Measurements from ENCODE around the gene CARMIL1. TPM values are rescaled to one million over a fixed set of nuclear protein-coding genes. Genes with fewer than 3 reads are reported as not detected.

Gene CARMIL1
- total RNA-seq, 1 experiment from 2014 or later: 25.9 TPM

DNA sequence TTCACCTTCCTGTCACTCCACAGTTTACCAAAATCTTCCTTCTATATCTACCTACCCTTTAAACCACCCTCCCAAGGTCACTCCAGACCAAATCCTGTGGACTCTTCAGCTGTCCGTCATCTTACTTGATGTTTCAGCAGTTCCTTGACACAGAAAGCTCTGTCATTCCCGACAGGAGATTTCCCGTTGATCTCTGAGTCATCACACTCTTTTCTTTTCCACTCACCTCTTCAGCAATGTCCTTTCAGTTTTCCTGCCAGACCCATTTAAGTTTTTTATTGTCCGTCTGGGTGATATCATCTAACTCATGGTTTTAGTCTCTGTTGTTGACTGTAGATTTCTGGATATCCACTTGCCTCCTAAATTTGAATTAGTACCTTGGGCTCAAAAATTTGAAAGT, 302.9 kb downstream of the CARMIL1 start:
- POLR2A ChIA-PET: no interaction called here
- CTCF ChIA-PET: no interaction called here
- H3K27ac Mint-ChIP-seq (ENCODE audit: unreplicated experiment): no peak overlapping the region

GRCh38 chr6:25583099-25583498, 303.9 kb downstream of the CARMIL1 start:
- Histone ChIP-seq H3K4me3 (ENCODE audit: low read depth, low read length) (no peak overlapping the region), H3K9me3 (no peaks in the 10 kb centered on the region), H3K27me3 (replicated peaks; ENCODE audit: control insufficient read depth, insufficient read depth, low read length) (no peaks in the 10 kb centered on the region), H3K36me3 (ENCODE audit: control insufficient read depth, insufficient read depth, low read length) (peaks cover 1% of the 10 kb centered on the region; the same call in 1 of the 2 replicates), H3K4me1 (no peaks in the 10 kb centered on the region)
- ChIA-PET CTCF (interaction anchor here (1.0 kb wide), 1 partner anchor 14 kb away, joined by 3 read pairs; no protein-coding TSS in a partner anchor), POLR2A (no interaction called here)
- intact Hi-C loops (cut with micrococcal nuclease; ENCODE audit: unreplicated experiment): no loop called here
- Mint-ChIP-seq H3K27ac (ENCODE audit: unreplicated experiment) (no peak overlapping the region), H3K9me3 (ENCODE audit: unreplicated experiment) (no peaks in the 10 kb centered on the region), H3K4me3 (ENCODE audit: unreplicated experiment) (no peak overlapping the region), H3K27me3 (ENCODE audit: insufficient read depth, unreplicated experiment) (no peaks in the 10 kb centered on the region), H3K36me3 (ENCODE audit: insufficient read depth, unreplicated experiment) (no peaks in the 10 kb centered on the region), H3K4me1 (ENCODE audit: low read depth, unreplicated experiment) (peaks cover 11% of the 10 kb centered on the region)
- BruUV-seq (replicated peaks): no TSS peak
- DNase-seq: no peak
- TF ChIP-seq, protein P1, sequence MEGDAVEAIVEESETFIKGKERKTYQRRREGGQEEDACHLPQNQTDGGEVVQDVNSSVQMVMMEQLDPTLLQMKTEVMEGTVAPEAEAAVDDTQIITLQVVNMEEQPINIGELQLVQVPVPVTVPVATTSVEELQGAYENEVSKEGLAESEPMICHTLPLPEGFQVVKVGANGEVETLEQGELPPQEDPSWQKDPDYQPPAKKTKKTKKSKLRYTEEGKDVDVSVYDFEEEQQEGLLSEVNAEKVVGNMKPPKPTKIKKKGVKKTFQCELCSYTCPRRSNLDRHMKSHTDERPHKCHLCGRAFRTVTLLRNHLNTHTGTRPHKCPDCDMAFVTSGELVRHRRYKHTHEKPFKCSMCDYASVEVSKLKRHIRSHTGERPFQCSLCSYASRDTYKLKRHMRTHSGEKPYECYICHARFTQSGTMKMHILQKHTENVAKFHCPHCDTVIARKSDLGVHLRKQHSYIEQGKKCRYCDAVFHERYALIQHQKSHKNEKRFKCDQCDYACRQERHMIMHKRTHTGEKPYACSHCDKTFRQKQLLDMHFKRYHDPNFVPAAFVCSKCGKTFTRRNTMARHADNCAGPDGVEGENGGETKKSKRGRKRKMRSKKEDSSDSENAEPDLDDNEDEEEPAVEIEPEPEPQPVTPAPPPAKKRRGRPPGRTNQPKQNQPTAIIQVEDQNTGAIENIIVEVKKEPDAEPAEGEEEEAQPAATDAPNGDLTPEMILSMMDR (IDR thresholded peaks at IDR 0.05; ENCODE audit: insufficient read depth in 1 of 2, low read depth in 1 of 2, low read length in 1 of 2, severe bottlenecking in 1 of 2, unreplicated experiment in 1 of 2): no peak

More for the DNA sequence above, 302.9 kb downstream of the CARMIL1 start:
- Histone ChIP-seq H3K27me3 (replicated peaks; ENCODE audit: control insufficient read depth, insufficient read depth, low read length) (no peaks in the 10 kb centered on the region), H3K9me3 (no peaks in the 10 kb centered on the region), H3K4me1 (no peaks in the 10 kb centered on the region), H3K36me3 (ENCODE audit: control insufficient read depth, insufficient read depth, low read length) (peaks cover 1% of the 10 kb centered on the region; the same call in 1 of the 2 replicates), H3K4me3 (ENCODE audit: low read depth, low read length) (no peak overlapping the region)
- Mint-ChIP-seq H3K4me3 (ENCODE audit: unreplicated experiment) (no peak overlapping the region), H3K4me1 (ENCODE audit: low read depth, unreplicated experiment) (peaks cover 11% of the 10 kb centered on the region), H3K27me3 (ENCODE audit: insufficient read depth, unreplicated experiment) (no peaks in the 10 kb centered on the region), H3K36me3 (ENCODE audit: insufficient read depth, unreplicated experiment) (no peaks in the 10 kb centered on the region), H3K9me3 (ENCODE audit: unreplicated experiment) (no peaks in the 10 kb centered on the region)
- TF ChIP-seq, protein P1 (IDR thresholded peaks at IDR 0.05; ENCODE audit: insufficient read depth in 1 of 2, low read depth in 1 of 2, low read length in 1 of 2, severe bottlenecking in 1 of 2, unreplicated experiment in 1 of 2): no peak
- BruUV-seq (replicated peaks): no TSS peak
- no peak for DNase-seq
- intact Hi-C loops (cut with micrococcal nuclease; ENCODE audit: unreplicated experiment): no loop called here

DNA sequence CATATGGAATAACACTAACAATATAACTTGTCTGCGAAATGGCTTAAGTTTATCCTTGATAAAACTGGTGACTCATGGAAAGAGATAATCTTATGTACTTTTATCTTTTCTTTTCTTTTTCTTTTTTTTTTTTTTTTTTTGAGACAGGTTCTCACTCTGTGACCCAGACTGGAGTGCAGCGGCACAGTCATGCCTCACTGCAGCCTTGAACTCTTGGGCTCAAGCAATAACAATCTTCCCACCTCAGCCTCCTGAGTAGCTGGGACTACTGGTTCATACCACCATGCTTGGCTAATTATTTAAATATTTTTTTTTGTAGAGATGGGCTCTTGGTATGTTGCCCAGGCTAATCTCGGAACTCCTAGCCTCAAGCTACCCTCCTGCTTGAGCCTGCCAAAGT, 304.7 kb downstream of the CARMIL1 start:
- ChIA-PET CTCF (no interaction called here), POLR2A (no interaction called here)
- no TSS peak for BruUV-seq (replicated peaks)
- intact Hi-C loops (cut with micrococcal nuclease; ENCODE audit: unreplicated experiment): no loop called here
- Histone ChIP-seq H3K9me3 (no peaks in the 10 kb centered on the region), H3K4me3 (ENCODE audit: low read depth, low read length) (no peak overlapping the region), H3K36me3 (ENCODE audit: control insufficient read depth, insufficient read depth, low read length) (peaks cover 1% of the 10 kb centered on the region; the same call in 1 of the 2 replicates), H3K27me3 (replicated peaks; ENCODE audit: control insufficient read depth, insufficient read depth, low read length) (no peaks in the 10 kb centered on the region), H3K4me1 (no peaks in the 10 kb centered on the region)
- H3K9me3 Mint-ChIP-seq (ENCODE audit: unreplicated experiment): no peaks in the 10 kb centered on the region
- H3K27me3 Mint-ChIP-seq (ENCODE audit: insufficient read depth, unreplicated experiment): no peaks in the 10 kb centered on the region
- no peak overlapping the region for H3K27ac Mint-ChIP-seq (ENCODE audit: unreplicated experiment)
- no peaks in the 10 kb centered on the region for H3K36me3 Mint-ChIP-seq (ENCODE audit: insufficient read depth, unreplicated experiment)
- no peak overlapping the region for H3K4me3 Mint-ChIP-seq (ENCODE audit: unreplicated experiment)
- TF ChIP-seq, protein P1 (IDR thresholded peaks at IDR 0.05; ENCODE audit: insufficient read depth in 1 of 2, low read depth in 1 of 2, low read length in 1 of 2, severe bottlenecking in 1 of 2, unreplicated experiment in 1 of 2): no peak
- peaks cover 11% of the 10 kb centered on the region for H3K4me1 Mint-ChIP-seq (ENCODE audit: low read depth, unreplicated experiment)
- DNase-seq: no peak

All from Caco-2 (cell line).